ENCODE results near the gene ZNF385C. TPM values are rescaled to one million over a fixed set of nuclear protein-coding genes. Genes with fewer than 3 reads are reported as not detected.

ZNF385C gene
- polyA plus RNA-seq, 1 donor (not counting 4 experiments of a cell fraction or from before 2014, with no cell fraction given): 0.09 TPM

GRCh38 chr17:42118545-42118944, 20.3 kb upstream of the ZNF385C start:
- H3K27me3 ChIP-seq (ENCODE audit: control insufficient read depth, extremely low read depth, insufficient read depth, low read length): no peaks in the 10 kb centered on the region
- DNase-seq (ENCODE audit: low read depth, low spot score) (no peak), FAIRE-seq (no peak)
- H3K36me3 ChIP-seq (ENCODE audit: control insufficient read depth in 2 of 2, extremely low read depth in 1 of 2, insufficient read depth in 2 of 2, low read length in 2 of 2): peaks cover 18 to 26% of the 10 kb centered on the region in 2 experiments
- no peaks in the 10 kb centered on the region for H4K20me1 ChIP-seq (ENCODE audit: control insufficient read depth, extremely low read depth, insufficient read depth, low read length)
- no peak overlapping the region for H3K27ac ChIP-seq (ENCODE audit: control insufficient read depth, insufficient read depth, low read length)
- no peak overlapping the region for H3K9ac ChIP-seq (ENCODE audit: control insufficient read depth, extremely low read depth, insufficient read depth, low read length)
- dilution Hi-C loops (cut with MboI; ENCODE audit: extremely low pct_ligation_motif_present, low sequenced_read_pairs): no loop called here
- H3K79me2 ChIP-seq (ENCODE audit: control insufficient read depth, insufficient read depth, low read length): peaks cover 3% of the 10 kb centered on the region
- no peaks in the 10 kb centered on the region for H3K9me3 ChIP-seq (ENCODE audit: control insufficient read depth, low read depth, low read length)
- no peak overlapping the region for H3K4me3 ChIP-seq (ENCODE audit: control insufficient read depth in 2 of 3, extremely low read depth in 1 of 3, insufficient read depth in 2 of 3, low read depth in 1 of 3, low read length in 3 of 3)
- no peak for TF ChIP-seq EZH2 (IDR thresholded peaks at IDR 0.05; ENCODE audit: low read length)
- TF ChIP-seq, protein P1, sequence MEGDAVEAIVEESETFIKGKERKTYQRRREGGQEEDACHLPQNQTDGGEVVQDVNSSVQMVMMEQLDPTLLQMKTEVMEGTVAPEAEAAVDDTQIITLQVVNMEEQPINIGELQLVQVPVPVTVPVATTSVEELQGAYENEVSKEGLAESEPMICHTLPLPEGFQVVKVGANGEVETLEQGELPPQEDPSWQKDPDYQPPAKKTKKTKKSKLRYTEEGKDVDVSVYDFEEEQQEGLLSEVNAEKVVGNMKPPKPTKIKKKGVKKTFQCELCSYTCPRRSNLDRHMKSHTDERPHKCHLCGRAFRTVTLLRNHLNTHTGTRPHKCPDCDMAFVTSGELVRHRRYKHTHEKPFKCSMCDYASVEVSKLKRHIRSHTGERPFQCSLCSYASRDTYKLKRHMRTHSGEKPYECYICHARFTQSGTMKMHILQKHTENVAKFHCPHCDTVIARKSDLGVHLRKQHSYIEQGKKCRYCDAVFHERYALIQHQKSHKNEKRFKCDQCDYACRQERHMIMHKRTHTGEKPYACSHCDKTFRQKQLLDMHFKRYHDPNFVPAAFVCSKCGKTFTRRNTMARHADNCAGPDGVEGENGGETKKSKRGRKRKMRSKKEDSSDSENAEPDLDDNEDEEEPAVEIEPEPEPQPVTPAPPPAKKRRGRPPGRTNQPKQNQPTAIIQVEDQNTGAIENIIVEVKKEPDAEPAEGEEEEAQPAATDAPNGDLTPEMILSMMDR (optimal IDR thresholded peaks at IDR 0.05 in 1 of 3, IDR thresholded peaks at IDR 0.05 in 1 of 3, conservative IDR thresholded peaks at IDR 0.05 in 1 of 3; ENCODE audit: extremely low read depth in 1 of 3, insufficient read depth in 2 of 3, low read length in 3 of 3): peak; percentile 29 to 72 (median 59)
- H3K4me2 ChIP-seq (ENCODE audit: control insufficient read depth, extremely low read depth, insufficient read depth, low read depth, low read length): no peak overlapping the region
- H3K4me1 ChIP-seq (ENCODE audit: control insufficient read depth, extremely low read depth, insufficient read depth, low read length): peaks cover 28% of the 10 kb centered on the region
- H3K9me1 ChIP-seq (ENCODE audit: control insufficient read depth, extremely low read depth, insufficient read depth, low read length): no peaks in the 10 kb centered on the region
- no peak overlapping the region for H2AFZ ChIP-seq (ENCODE audit: control insufficient read depth, low read length)

GRCh38 chr17:42118126-42118510, 19.8 kb upstream of the ZNF385C start:
- DNase-seq (ENCODE audit: low read depth, low spot score) (no peak), FAIRE-seq (no peak)
- Histone ChIP-seq H3K27me3 (ENCODE audit: control insufficient read depth, extremely low read depth, insufficient read depth, low read length) (no peaks in the 10 kb centered on the region), H3K27ac (ENCODE audit: control insufficient read depth, insufficient read depth, low read length) (no peak overlapping the region), H3K36me3 (ENCODE audit: control insufficient read depth in 2 of 2, extremely low read depth in 1 of 2, insufficient read depth in 2 of 2, low read length in 2 of 2) (peaks cover 18 to 26% of the 10 kb centered on the region in 2 experiments), H3K9me3 (ENCODE audit: control insufficient read depth, low read depth, low read length) (no peaks in the 10 kb centered on the region), H3K4me1 (ENCODE audit: control insufficient read depth, extremely low read depth, insufficient read depth, low read length) (peaks cover 28% of the 10 kb centered on the region), H3K9me1 (ENCODE audit: control insufficient read depth, extremely low read depth, insufficient read depth, low read length) (no peaks in the 10 kb centered on the region), H3K79me2 (ENCODE audit: control insufficient read depth, insufficient read depth, low read length) (peaks cover 3% of the 10 kb centered on the region), H3K4me3 (ENCODE audit: control insufficient read depth in 2 of 3, extremely low read depth in 1 of 3, insufficient read depth in 2 of 3, low read depth in 1 of 3, low read length in 3 of 3) (no peak overlapping the region), H3K4me2 (ENCODE audit: control insufficient read depth, extremely low read depth, insufficient read depth, low read depth, low read length) (no peak overlapping the region), H3K9ac (ENCODE audit: control insufficient read depth, extremely low read depth, insufficient read depth, low read length) (no peak overlapping the region), H4K20me1 (ENCODE audit: control insufficient read depth, extremely low read depth, insufficient read depth, low read length) (no peaks in the 10 kb centered on the region), H2AFZ (ENCODE audit: control insufficient read depth, low read length) (no peak overlapping the region)
- dilution Hi-C loops (cut with MboI; ENCODE audit: extremely low pct_ligation_motif_present, low sequenced_read_pairs): no loop called here
- TF ChIP-seq, protein P1 (optimal IDR thresholded peaks at IDR 0.05 in 1 of 3, IDR thresholded peaks at IDR 0.05 in 1 of 3, conservative IDR thresholded peaks at IDR 0.05 in 1 of 3; ENCODE audit: extremely low read depth in 1 of 3, insufficient read depth in 2 of 3, low read length in 3 of 3): no peak
- no peak for TF ChIP-seq EZH2 (IDR thresholded peaks at IDR 0.05; ENCODE audit: low read length)
